ENCODE results near the gene GRIK4.

Gene GRIK4

GRCh38 chr11:120594746-120595145 is 83.2 kb downstream of the GRIK4 start:
- no peak overlapping the region for H3K4me3 ChIP-seq (ENCODE audit: low read length)
- DNase-seq (ENCODE audit: low read depth, low spot score), result no peak

GRCh38 chr11:120595557-120595956 is 84.0 kb downstream of the GRIK4 start:
- no peak overlapping the region for H3K4me3 ChIP-seq (ENCODE audit: low read length)

GRCh38 chr11:120597250-120598215 is 86.0 kb downstream of the GRIK4 start:
- DNase-seq (ENCODE audit: low read depth, low spot score), result no peak
- H3K4me3 ChIP-seq (ENCODE audit: low read length), result no peak overlapping the region

More at GRCh38 chr11:120595557-120595956, 84.0 kb downstream of the GRIK4 start:
- no peak for DNase-seq (ENCODE audit: low read depth, low spot score)

- DNase-seq (ENCODE audit: low read depth, low spot score), result no peak
- H3K4me3 ChIP-seq (ENCODE audit: low read length), result no peak overlapping the region
These were observed 87.1 kb downstream of the GRIK4 start for GRCh38 chr11:120598517-120599257.

- H3K4me3 ChIP-seq (ENCODE audit: low read length), result no peak overlapping the region
- DNase-seq (ENCODE audit: low read depth, low spot score), result no peak
These were observed 88.4 kb downstream of the GRIK4 start for GRCh38 chr11:120599816-120600420.

GRCh38 chr11:120601536-120601935 is 90.0 kb downstream of the GRIK4 start:
- DNase-seq (ENCODE audit: low read depth, low spot score), result no peak
- H3K4me3 ChIP-seq (ENCODE audit: low read length), result no peak overlapping the region

GRCh38 chr11:120603071-120603470 is 91.5 kb downstream of the GRIK4 start:
- no peak for DNase-seq (ENCODE audit: low read depth, low spot score)

GRCh38 chr11:120605469-120605868 is 93.9 kb downstream of the GRIK4 start:
- DNase-seq (ENCODE audit: low read depth, low spot score), result no peak
- no peak overlapping the region for H3K4me3 ChIP-seq (ENCODE audit: low read length)

More at GRCh38 chr11:120603071-120603470, 91.5 kb downstream of the GRIK4 start:
- H3K4me3 ChIP-seq (ENCODE audit: low read length), result no peak overlapping the region

GRCh38 chr11:120606211-120607010 is 94.9 kb downstream of the GRIK4 start:
- H3K4me3 ChIP-seq (ENCODE audit: low read length), result no peak overlapping the region
- no peak for DNase-seq (ENCODE audit: low read depth, low spot score)

- DNase-seq (ENCODE audit: low read depth, low spot score), result no peak
- H3K4me3 ChIP-seq (ENCODE audit: low read length), result no peak overlapping the region
These were observed 96.5 kb downstream of the GRIK4 start for GRCh38 chr11:120608061-120608460.

GRCh38 chr11:120608760-120609211 is 97.2 kb downstream of the GRIK4 start:
- H3K4me3 ChIP-seq (ENCODE audit: low read length), result no peak overlapping the region
- no peak for DNase-seq (ENCODE audit: low read depth, low spot score)

GRCh38 chr11:120610111-120610510 is 98.6 kb downstream of the GRIK4 start:
- H3K4me3 ChIP-seq (ENCODE audit: low read length), result no peak overlapping the region
- DNase-seq (ENCODE audit: low read depth, low spot score), result no peak

GRCh38 chr11:120611581-120611980 is 100.0 kb downstream of the GRIK4 start:
- H3K4me3 ChIP-seq (ENCODE audit: low read length), result no peak overlapping the region
- DNase-seq (ENCODE audit: low read depth, low spot score), result no peak

- DNase-seq (ENCODE audit: low read depth, low spot score), result peak; percentile 34
- H3K4me3 ChIP-seq (ENCODE audit: low read length), result no peak overlapping the region
These were observed 101.1 kb downstream of the GRIK4 start for GRCh38 chr11:120612513-120613263.

- no peak for DNase-seq (ENCODE audit: low read depth, low spot score)
These were observed 102.0 kb downstream of the GRIK4 start for GRCh38 chr11:120613264-120614226.

GRCh38 chr11:120615391-120615790 is 103.8 kb downstream of the GRIK4 start:
- DNase-seq (ENCODE audit: low read depth, low spot score), result no peak
- no peak overlapping the region for H3K4me3 ChIP-seq (ENCODE audit: low read length)

More at GRCh38 chr11:120613264-120614226, 102.0 kb downstream of the GRIK4 start:
- no peak overlapping the region for H3K4me3 ChIP-seq (ENCODE audit: low read length)

GRCh38 chr11:120618399-120618798 is 106.9 kb downstream of the GRIK4 start:
- DNase-seq (ENCODE audit: low read depth, low spot score), result no peak

More at GRCh38 chr11:120618399-120618798, 106.9 kb downstream of the GRIK4 start:
- H3K4me3 ChIP-seq (ENCODE audit: low read length), result no peak overlapping the region

Measured in Jurkat, Clone E6-1 (cell line).